GM19240 (cell line): ENCODE data around the gene MT1A.
"Not testable (repeated sequence)": the region's sequence is repeated elsewhere in the genome, so short reads cannot be mapped to it uniquely, and the experiment has no call there.

Experiments
- DNase-seq: peaks from one replicate; pipeline ENCODE4 v3.0.0; 2011; ENCODE audit warnings: low spot score; ENCODE audit not compliant: insufficient read length

MT1A gene

DNA sequence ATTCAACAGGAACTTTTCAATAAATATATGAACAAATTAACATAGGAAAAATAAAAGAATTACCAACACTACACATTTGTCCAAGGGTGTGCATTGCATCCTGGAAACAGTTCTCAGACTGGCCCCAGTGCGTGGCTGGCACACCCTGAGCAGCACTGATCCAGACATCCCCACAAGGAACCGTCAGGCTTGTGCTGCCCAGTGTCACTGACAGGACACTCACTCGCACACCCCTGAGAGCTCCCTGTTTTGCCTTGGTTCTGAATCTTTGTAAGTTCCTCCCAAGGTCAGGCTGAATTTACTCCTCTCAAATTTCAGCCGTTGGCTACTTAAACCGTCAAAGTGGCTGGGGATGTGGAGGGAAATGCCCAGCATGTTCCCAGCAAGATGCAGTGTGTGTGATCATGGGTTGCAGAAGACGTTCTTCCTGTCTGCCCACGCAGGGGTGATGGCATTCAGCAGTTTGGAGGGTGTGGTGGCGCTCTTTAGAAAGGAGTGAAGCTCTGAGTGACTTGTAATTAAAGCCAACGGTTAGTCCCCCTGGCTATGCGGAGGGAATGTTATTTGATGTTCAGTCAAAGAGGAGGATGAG lies 28.4 kb upstream of the MT1A start:
- DNase-seq: no peak

DNA sequence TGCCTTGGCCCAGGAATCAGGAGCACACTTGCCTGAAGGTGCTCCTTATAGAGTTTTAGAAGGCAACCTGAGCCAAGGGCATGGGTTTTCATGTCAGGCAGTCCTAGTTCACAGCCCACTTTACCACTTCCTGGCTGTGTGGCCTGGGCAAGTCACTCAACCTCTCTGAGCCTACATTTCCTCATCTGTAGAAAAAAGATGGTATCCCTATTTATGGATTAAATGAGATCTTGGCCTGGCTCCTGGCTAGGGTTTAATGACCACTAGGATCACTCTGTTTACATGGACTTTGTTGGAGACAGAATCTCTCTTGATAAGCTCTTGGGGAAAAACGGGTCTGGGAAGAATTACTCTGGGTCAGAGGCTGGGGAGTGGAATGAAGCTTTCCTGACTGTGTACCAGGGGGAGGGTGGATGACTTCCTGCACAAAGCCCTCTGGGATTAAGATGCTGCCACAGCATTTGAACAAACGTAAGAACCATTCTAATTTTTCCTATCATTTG lies 27.8 kb upstream of the MT1A start:
- no peak for DNase-seq

DNA sequence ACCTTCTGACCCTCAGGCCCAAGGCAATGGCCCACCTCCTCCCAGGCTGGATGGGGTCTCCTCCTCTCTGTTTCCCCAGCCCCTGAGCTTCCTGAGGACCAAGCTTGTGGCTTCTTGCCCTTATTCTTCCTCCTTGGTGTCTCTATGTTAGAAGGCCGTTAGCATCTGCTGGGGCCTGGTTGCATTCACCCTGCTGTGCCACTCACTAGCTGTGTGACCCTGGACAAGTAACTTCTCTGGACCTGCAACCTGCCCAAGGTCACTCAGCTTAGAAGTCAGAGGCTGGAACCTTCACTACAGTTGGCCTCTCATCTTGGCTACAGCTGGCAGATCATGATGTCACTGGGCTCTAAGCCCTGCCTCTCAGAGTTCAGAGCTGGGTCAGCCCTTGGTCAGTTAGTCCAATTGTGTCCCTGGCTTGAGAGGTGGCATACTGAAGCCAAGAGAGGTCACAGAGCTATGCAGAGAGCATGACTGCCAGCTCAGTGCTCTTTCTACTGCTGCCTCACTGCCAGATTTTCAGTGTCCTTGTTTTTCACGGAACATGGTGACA lies 27.1 kb upstream of the MT1A start:
- DNase-seq: no peak

DNA sequence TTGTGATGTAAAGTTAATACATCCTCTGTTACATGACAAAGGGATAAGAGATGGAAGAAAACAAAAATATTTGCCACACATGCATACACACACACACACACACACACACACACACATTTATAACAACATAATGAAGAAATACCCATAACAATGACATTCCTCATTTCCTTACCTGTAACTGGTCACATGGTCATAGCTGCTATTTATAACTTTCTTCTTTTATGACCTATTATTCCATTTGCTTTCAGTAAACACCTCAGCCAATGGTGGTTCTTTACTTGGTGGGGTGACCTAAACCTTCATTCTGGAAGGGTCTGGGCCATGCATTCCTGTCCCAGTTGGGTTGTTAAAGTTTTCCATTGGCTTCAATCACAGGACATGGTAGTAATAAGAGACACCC lies 24.8 kb upstream of the MT1A start:
- no peak for DNase-seq

DNA sequence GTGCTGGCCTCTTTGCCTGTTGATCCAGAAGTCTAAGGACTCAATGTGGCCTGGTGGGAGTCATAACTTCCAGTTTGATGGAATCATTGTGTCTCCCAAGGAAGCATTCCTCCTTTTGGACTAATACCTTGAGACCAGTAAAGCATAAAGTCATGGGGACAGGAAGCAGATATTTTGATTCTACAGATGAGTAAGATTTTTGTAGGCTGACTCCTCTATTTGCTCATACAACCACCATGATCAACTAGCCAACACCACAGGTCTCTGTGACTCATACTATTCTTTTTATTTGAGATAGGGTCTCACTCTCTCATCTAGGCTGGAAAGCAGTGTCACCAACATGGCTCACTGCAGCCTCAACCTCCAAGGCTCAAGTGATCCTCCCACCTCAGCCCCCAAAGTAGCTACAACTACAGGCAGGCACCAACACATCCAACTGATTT lies 23.9 kb upstream of the MT1A start:
- DNase-seq: no peak

DNA sequence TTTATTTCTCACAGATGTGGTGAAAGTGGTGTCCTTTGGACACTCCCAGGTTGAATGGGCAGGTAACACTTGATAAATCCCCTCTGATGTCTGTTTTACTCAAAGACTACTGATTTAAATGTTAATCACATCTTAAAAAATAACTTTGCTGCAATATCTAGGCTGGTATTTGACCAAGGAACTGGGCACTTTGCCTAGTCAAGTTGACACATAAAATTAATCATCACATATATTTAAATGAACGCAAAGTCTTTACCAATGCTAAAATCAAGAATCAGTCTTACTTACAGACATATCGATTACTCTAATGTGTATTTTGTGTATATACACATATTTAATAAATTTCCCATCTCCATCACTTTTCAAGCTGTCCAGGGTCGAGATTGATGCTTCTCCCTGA lies 23.1 kb upstream of the MT1A start:
- DNase-seq: no peak

DNA sequence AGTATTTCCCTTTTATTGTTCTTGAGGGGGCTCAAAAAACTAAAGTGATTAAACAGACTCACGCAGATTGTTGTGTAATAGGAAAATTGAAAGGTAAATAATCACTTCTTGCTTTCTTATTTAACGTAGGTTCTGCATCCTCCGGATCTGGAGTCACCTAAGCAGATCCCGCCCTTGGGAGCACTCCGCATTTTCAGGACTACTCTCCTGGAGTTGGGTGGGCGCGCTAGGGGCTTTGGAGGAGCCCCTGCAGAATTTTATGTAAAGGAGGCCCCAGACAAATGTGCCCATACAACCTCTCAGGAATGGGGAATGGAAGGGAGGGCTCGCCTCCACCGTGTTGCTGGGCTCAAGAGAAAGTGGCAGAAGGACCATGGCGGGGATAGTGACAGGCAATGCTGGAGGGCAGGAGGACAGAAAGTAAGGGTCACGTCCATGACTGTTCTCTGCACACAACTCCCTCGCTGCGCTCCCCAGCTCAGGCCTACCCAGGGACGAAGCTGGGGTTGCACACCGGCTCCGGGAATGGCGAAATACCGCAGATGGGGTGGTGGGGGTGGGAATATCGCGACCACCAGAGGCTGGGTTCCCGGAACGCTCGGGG lies 21.8 kb upstream of the MT1A start:
- no peak for DNase-seq

DNA sequence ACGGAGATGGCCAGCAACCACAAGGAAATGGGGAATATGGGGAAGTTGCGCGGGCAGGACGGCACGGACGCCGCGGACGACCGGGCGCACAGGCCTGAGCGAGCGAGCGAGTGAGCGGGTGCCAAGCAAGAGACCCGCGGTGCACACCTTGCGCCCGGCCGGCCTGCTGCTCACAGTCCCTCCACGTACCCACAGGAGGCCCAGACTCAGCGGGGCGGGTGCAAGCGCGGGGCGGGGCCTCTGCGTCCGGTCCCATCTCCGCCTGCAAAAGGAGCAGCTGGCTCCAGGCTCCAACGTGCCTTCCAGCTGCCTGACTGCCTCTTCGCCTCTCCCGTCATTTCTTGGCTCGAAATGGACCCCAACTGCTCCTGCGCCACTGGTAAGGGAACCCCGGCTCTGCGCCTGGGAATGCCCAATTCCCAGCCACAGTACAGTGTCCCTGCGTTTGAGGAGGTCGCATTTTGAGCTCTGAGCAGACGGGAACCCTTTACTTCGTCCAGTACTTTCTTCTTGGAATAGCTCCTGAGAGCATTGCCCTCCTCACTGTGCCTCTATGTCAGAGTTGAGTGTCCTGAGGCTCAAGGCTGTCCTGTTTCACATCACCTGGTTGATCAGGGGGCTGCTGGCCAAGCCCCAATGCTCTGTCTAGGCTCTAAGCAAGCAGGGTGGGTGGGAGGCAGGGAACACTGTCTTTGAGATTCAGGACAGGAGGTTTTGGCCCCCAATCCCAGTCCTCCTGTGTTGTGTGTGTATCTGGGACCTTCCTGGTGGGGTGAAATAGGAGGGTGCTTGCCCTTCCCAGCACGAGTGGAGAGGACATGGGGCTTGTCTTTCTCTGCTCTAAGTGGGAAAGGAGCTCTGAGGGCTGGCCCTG lies 21.0 kb upstream of the MT1A start:
- no peak for DNase-seq

DNA sequence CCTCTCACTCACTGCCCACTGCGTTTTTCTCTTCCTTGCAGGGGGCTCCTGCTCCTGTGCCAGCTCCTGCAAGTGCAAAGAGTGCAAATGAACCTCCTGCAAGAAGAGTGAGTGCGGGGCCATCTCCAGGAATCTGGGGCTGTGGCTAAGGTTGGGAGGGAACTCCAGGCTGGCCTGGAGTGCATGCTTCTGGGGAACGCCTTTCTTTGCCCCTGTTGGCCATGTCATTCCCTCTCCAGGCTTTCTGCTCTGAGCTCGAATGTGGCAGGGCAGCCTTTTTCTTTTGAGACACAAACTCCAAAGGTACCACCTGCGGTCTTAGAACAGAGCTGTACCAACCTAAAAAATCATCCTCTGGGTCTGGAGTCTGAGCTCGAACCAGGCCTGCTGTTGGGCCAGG lies 20.3 kb upstream of the MT1A start:
- no peak for DNase-seq

DNA sequence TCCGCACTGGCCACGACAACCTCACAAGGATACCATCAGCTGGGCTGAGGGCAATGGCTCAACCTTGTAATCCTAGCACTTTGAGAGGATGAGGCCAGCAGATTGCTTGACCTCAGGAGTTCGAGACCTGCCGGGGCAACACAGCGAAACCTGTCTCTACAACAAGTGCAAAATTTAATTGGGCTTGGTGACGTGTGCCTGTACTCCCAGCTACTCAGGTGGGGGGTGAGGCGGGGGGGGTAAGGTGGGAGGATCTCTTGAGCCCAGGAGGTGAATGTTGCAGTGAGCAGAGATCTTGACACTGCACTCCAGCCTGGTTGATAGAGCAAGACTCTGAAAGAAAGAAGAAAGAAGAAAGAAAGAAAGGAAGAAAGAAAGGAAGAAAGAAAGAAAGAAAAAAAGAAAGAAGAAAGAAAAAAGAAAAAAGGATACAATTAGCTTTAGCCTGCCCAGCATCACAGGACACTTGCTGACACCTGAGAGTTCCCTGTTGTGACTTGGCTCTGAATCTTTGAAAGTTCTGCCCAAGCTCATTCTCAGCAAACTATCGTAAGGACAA lies 18.0 kb upstream of the MT1A start:
- no peak for DNase-seq

DNA sequence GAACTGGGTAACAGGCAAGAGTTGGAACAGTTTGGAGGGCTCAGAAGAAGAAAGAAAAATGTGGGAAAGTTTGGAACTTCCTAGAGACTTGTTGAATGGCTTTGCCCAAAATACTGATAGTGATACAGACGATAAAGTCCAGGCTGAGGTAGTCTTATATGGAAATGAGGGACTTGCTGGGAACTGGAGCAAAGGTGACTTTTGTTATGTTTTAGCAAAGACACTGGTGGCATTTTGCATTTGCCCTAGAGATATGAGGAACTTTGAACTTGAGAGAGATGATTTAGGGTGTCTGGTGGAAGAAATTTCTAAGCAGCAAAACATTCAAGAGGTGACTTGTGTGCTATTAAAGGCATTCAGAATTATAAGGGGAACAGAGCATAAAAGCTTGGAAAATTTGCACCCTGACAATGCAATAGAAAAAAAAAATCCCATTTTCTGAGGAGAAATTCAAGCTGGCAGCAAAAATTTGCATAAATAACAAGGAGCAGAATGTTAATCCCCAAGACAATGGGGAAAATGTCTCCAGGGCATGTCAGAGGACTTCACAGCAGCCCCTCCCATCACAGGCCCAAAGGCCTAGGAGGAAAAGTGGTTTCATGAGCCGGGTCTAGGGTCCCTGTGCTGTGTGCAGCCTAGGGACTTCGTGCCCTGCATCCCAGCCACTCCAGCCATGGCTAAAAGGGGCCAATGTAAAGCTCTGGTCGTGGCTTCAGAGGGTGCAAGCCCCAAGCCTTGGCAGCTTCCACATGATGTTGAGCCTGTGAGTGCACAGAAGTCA lies 16.6 kb upstream of the MT1A start:
- not testable (repeated sequence) for DNase-seq

DNA sequence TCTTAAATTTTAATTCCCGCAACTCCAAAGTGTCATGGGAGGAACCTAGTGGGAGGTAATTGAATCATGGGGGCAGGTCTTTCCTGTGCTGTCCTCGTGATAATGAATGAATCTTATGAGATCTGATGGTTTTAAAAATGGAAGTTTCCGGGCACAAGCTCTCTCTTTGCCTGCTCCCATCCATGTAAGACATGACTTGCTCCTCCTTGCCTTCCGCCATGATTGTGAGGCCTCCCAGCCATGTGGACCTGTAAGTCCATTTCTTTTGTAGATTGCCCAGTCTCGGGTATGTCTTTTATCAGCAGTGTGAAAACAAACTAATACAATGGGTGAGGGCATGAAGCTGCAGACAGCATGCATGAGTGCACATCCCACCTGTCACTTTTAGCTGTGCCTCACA lies 15.3 kb upstream of the MT1A start:
- DNase-seq: not testable (repeated sequence)

DNA sequence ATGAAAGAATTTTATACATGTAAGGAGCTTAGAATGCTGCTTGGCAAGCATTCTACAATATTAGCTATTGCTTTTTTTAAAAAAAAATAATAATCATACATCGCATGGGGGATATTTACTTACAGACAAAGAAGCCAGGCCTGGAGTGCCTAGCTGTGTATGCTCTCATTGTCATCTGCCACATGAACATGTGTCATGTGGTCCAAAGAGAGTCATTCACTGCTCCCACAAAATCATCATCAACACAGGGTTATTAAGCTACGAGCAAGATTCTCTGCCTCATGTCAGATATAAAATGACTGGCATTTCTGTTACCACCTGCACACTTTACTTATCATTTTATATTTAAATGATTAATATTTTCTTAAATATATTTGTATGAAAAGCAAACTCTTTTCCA lies 14.8 kb upstream of the MT1A start:
- no peak for DNase-seq

DNA sequence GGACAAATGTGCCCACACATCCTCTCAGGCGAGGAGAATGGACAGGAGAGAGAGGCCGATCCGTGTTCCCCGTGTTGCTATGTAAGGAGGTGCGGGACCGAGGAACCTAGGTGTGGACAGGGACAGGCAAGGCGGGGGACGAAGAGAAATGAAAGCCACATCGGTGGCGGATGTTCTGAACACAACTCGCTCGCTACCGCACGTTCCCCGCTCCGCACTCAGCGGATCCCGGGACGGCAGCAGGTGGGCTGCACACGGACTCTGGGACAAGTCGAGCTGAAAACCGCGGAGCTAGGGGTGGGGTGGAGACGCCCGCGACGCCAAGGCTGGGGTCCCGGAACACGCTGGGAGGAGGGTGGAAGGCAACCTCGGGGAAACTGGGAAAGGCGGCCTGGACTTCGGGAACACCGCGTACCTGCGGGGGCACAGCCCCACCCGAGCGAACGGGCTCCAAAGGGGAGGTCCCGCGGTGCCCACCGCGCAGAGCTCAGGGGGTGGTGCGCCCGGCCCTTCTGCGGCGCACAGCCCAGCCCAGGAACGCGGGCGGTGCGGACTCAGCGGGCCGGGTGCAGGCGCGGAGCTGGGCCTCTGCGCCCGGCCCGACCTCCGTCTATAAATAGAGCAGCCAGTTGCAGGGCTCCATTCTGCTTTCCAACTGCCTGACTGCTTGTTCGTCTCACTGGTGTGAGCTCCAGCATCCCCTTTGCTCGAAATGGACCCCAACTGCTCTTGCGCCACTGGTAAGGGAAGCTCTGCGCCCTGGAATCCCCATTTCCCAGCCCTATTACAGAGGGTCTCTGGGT lies 13.1 kb upstream of the MT1A start, which contains the start of gene MT1E:
Gene MT1E, plus strand, starts transcription at position 642 of the 803 bp plus-strand sequence. Its CDS starts 71 bp downstream, at position 713.
- DNase-seq: no peak

DNA sequence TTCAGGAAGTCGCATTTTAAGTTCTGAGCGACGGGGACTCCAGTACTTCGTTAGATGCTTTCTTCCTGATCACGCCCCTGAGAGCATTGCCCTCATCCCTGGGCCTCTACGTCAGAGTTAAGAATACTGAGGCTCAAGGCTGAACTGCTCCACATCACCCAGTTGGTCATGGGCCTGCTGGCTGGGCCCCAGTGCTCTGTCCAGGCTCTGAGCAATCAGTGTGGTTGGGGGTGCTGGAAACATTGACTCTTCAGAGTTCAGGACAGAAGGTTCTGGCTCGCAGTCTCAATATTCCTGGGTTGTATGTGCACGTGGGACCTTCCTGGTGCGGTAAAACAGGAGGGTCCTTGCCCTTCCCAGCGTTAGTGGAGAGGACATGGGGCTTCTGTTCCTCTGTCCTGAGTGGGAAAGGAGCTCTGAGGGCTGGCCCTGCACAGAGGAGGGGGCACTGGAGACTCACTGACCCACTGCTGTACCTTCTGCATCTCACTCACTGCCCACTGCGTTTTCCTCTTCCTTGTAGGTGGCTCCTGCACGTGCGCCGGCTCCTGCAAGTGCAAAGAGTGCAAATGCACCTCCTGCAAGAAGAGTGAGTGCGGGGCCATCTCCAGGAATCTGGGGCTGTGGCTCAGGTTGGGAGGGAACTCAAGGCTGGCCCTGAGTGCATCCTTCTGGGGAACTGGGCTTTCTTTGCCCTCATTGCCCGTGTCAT lies 12.4 kb upstream of the MT1A start:
- DNase-seq: no peak

DNA sequence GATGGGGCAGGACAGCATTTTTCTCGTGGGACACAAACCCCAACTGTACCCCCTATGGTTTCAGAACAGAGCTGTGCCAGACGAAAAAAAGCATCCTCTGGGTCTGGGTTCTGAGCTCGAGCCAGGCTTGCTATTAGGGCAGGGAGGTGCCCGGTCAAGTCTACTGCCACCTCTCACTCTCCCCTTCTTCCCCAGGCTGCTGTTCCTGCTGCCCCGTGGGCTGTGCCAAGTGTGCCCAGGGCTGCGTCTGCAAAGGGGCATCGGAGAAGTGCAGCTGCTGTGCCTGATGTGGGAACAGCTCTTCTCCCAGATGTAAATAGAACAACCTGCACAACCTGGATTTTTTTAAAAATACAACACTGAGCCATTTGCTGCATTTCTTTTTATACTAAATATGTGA lies 11.8 kb upstream of the MT1A start:
- DNase-seq: no peak

DNA sequence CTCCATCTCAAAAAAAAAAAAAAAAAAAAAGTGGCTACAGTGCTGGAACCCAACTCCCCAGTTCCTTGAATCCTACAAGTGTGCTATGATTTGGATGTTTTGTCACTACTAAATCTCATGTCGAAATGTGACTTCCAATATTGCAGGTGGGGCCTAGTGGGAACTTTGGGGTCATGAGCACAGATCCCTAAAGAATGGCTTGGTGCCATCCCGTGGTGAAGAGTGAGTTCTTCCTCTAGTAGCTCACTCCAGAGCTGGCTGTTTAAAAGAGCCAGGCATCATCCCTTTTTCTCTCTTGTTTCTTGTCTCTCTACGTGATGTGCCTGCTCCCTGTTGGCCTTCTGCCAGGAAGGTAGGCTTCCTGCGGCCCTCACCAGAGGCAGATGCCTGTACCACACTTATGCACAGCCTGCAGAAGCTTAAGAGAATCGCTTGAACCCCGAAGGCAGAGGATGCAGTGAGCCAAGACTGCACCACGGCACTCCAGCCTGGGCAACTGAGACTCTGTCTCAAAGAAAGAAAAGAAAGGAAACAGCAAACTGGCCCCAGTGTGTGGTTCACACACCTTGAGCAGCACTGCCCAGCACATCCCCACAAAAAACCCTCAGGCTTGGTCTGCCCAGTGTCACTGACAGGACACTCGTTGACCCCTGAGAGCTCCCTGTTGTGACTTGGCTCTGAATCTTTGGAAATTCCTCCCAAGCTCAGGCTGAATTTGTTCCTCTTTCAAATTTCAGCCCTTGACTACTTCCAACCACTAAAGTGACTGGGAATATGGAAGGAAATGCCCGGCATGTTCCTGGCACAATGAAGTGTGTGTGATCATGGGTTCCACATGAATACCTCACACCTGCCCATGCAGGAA lies 9.7 kb upstream of the MT1A start:
- no peak for DNase-seq

DNA sequence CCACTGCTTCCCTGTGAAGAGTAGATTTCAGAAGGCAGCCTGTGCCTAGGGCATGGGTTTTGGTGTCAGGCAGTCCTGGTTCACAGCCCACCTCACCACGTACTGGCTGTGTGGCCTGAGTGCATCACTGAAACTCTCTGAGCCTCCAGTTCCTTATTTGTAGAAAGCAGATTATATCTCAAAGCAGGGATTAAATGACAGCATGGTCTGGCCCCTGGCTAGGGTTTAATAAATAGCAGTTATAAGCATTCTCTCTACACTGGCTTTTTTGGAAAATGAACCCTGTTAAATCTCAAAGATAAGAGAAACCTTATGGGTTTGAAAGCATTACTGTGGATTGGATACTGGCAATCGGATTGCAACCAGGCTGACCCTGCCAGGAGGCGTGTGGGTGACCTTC lies 8.9 kb upstream of the MT1A start:
- DNase-seq: no peak
